Eye (tissue), 1 donor: ENCODE results near the gene RILPL1.
"Not testable (repeated sequence)": the region's sequence is repeated elsewhere in the genome, so short reads cannot be mapped to it uniquely, and the experiment has no call there.

Experiments used
- DNase-seq: peaks from one replicate; pipeline ENCODE4 v3.0.0-alpha.2; 2015

Gene RILPL1

DNA sequence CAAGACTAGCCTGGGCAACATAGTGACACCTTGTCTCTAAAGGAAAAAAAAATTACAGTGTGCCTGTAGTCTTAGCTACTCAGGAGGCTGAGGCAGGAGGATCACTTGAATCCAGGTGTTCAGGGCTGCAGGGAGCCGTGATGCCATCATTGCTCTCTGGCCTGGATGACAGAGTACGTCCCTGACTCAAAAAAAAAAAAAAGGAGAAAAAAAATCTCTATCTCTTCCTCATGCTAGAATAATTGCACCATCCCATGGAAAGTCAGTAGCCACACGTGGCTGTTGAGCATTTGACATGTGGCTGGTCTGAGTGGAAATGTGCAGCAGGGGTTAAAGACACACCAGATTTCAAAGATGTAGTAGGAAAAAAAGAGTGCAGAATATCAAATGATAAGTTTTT is 3.8 kb downstream of the RILPL1 start:
- DNase-seq: no peak

GRCh38 chr12:123528858-123529257 is 4.7 kb downstream of the RILPL1 start:
- DNase-seq: no peak

DNA sequence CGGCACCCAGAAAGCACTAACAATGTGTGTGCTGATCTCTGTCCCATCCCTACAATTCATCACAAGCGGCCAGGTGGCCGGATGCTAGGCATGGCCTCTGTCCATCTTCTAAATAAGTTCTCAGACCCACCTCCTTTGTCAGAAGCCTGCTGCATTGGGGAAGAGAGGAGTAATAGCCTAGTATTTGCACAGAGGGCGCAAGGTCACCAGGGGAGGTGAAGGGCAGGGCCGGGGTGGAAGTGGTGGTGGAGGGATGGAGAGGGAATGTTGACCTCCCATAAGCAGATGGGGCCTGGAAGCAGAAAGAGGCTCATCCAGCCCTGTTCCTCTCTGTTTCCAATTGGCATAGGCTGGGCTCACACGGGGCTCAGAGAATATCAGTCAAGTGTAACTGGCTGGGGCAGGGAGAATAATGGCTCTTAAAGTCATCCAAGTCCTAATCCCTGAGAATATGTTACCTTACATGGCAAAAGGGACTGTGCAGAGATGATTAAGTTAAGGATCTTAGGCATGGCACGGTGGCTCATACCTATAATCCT is 6.9 kb downstream of the RILPL1 start:
- no peak for DNase-seq

DNA sequence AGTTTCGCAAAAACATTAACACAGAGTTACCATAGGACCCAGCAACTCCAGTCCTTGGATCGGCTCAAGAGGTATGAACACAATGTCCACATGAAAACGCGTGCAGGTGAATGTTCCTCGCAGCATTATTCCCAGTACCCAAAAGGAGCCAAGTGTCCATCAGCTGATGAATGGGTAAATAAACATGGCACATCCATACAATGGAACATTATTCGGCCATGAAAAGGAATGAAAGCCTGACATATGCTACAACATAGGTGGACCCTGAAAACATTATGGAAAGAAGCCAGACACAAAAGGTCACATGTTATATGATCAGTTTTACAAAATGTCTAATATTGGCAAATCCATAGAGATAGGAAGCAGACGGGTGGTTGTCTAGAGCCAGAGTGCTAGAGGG is 9.1 kb downstream of the RILPL1 start:
- no peak for DNase-seq

GRCh38 chr12:123523518-123523917 is 10.0 kb downstream of the RILPL1 start:
- DNase-seq: no peak

DNA sequence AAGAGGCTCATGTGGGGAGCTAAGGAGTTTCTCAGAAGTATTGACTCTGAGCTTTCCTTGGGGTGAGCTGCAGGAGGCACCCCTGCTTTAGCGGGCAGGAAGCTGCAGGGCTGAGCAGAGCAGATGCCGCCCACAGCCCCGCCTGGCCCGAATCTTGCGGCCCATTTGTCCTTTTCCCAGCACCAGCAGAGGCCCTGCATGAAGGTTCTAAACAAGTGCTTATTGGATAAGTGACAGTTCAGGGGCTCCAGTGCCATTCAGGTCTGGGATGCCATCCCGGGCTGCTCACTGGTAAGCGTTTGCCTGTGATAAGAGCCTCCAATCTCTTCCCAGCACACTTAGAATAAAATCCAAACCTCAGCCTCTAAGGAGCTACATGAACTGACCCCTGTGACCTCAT is 11.4 kb downstream of the RILPL1 start:
- DNase-seq: no peak

- no peak for DNase-seq
Observed at GRCh38 chr12:123520567-123521474, 12.7 kb downstream of the RILPL1 start.

DNA sequence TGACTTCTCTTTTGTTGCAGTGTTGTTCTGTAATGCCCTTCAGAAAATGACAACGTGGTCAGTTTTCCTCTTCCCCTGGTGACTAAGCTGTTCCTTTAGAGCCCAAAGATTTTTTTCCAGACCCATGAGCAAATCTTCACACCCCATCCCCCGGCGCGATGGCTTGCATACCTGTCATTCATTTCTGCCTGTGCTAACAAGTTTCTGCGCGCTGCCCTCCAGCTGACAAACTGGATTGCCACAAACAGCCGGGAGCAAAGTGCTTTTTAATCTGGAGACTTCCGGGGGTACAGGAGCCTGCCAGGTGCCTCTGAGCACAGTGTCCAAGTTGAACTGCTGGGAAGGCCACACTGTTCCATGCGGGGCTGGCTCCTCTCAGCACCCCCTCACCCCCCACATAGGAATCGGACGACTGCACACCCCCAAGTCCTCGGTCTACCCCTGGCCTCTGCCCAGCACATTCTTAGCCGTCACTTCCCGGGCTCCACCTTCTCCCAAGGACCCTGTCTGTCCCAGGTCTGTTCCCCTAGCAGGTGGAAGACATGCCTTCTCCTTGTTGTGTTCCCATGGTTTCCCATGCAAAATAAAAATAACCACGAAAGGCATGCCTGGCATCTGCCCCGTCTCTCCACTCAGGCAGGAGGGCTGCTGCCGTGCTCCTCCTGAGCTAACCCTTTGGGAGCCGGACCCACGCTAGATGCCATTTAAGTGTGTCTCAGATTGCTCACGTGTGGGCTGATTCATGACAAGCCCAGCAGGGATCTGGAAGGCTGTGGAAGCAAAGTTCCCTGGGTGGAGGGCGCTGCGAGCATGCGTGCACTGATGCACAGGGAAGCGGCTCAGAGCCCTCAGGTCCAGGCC is 14.1 kb downstream of the RILPL1 start:
- DNase-seq: peak; percentile 63

- DNase-seq: no peak
Observed at GRCh38 chr12:123516216-123516780, 17.2 kb downstream of the RILPL1 start.

DNA sequence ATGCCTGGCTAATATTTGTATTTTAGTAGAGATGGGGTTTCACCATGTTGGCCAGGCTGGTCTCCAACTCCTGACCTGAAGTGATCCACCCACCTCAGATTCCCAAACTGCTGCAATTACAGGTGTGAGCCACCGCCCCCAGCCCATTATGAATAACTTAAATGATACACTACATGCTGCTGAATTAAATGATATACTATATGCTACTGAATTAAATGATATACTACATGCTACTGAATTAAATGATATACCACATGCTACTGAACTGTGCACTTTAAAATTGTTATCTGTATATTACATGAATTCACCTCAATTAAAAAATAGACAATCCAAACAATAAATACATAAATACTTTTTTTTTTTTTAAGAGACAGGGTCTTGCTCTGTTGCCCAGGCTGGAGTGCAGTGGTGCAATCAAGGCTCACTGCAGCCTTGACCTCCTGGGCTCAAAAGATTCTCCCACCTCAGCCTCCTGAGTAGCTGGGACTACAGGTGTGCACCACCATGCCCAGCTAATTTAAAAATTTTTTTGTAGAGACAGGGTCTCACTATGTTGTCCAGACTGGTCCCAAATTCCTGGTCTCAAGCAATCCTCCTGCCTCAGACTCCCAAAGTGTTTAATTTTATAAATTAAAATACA is 18.8 kb downstream of the RILPL1 start:
- DNase-seq: not testable (repeated sequence)

DNA sequence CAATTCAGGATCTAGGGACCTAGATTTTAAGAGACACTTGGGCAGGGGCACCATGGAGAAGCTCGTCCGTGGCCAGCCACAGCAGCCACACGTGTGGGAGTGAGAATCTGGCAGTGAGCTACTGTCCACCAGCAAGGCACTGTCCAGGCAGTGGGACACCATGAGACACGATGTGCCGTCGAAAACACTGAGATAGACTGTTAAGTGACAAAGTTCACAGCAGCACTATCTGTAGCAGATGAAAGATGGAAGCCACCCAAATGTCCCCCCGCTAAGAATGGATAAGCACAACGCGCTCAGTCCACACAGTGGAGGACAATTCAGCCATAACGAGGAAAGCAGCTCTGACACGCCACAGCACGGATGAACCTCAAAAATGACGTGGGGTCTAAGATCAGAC is 19.7 kb downstream of the RILPL1 start:
- no peak for DNase-seq

DNA sequence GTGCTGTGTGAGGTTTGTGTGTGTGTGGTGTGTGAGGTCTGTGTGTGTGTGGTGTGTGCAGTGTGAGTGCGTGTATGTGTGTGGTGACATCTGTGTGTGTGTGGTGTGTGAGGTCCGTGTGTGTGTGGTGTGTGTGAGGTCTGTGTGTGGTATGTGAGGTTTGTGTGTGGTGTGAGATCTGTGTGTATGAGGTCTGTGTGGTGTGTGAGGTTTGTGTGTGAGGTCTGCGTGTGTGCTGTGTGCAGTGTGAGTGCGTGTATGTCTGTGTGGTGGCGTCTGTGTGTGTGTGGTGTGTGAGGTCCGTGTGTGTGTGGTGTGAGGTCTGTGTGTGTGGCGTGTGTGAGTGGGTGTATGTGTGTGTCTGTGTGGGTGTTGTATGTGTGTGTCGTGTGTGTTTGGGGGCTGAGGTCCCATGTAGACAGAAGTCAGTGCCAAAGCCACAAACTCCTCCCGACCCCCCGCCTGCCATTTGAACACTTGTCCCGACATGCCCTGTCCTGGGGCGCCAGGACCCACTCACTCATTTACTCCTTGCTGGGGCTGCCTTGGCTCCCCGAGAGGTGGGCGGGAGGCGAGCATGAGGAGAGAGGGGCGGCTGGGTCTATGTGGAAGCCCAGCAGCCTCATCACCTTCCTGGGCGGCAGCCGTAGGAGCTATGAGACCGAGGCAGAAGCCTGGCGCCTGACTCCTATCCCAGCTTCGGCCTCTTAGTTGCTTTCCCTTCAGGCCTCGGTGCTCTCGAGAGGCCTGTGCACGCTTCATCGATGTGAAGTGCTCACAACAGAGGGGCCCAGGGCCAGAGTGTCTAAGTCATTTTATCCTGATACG is 20.5 kb downstream of the RILPL1 start:
- DNase-seq: peak; percentile 41

DNA sequence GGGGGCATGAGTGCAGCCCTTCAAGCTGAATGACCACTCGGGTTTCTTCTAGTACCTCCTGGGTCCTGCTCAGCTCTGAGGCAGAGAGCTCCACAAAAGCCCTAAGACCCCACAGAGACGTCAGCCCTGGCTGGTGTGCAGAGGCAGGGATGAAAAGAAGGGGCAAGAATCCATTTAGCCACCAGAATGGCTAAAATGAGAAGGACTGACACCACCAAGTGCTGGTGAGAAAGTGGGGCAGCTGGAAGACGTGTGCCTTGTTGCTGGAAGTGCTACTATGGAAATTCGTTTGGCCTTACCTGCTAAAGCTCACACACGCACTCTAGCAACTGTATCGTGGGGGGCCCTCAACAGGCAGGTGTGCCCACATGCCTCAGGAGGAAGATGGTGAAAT is 26.7 kb downstream of the RILPL1 start:
- DNase-seq: no peak

DNA sequence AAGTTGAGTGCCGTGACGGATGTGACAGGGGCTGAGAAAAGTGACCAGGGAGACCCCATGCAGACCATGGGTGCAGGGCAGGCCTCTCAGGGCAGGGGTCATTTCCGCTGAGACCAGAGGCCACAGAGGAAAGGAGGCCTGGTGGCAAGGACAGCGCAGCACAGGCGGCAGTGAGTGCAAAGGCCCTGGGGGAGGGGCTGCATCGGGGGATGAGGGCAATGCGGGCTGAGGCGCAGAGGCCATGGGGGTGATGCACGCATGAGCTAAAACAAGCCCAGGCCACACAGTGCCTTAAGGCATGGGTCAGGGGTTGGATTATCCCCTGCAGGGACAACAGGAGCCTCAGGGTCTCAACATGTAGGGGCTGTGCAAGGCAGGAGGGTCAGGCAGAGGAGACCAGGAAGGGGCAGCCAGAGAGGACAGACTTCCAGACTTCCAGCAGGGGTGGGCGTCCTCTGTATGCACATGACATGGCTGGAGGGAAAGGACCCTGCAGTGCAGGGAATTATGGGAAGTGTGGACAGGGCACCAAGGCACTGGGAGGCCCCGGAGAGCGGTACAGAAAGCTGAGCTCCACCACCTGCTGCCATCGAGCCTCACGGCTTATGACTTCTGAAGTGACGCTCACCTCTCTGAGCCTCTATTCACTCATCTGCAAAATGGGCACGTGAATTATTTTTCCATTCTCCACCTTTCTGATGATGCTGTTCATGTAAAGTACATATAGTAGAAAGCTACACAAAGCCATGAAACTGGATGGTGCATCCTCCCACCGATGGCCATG is 27.3 kb downstream of the RILPL1 start:
- DNase-seq: no peak

DNA sequence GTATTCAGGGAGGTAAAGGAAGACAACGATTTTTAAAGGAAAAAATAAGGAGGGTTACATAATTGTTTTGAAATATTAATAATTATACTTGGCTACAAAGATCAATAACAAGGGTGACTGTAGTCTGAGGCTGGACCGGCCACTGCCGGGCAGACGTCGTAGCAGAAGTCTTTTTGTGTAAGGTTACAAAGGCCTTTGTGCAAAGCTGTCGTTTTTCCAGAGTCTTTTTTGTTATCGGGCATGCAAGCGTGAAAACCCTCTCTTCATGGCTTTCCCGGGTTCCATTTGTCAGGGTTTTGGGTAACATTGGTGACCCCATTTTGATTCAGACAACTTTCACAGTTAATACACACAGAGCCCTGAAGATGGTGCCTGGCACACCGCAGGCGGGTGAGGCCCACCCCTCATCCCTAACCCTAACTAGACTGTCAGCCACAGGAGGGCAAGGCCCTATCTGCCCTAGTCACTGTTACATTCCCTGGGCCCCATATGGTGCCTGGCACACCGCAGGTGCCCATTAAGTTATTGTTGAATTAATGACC is 31.3 kb downstream of the RILPL1 start:
- DNase-seq: peak; percentile 84

DNA sequence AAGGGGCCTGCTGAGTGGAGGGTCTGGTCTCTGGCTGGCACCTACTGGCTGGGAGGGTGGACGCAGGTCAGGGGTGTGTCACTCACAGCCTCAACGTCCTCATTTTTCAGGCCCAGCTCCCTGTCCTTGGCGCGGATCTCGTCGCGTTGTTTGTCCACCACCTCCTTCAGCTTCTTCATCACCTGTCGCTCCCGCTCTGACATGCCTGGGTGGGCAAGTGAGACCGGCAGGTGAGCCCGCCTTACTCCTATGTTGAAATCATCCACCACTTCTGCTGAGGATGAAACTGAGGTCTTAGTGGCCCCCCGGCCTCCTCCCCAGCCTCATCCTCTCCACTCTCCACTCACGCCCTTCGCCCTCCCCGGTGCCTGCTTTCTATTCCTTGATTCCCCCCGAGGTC is 34.2 kb downstream of the RILPL1 start:
- DNase-seq: no peak

- DNase-seq: no peak
Observed at GRCh38 chr12:123498126-123498825, 35.2 kb downstream of the RILPL1 start.

DNA sequence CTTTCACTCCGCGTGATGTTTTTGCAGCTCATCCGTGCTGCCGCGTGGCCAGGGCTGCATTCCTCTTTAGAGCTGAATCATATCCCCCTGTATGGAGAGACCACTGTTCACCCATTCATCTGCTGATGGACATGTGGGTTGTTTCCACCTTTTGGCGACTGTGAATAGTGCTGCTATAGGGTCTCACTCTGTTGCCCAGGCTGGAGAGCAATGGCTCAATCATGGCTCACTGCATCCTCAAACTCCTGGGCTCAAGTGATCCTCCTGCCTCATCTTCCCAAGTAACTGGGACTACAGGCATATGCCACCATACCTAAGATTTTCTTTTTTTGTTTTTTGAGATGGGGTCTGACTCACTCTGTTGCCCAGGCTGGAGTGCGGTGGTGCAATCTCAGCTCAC is 36.5 kb downstream of the RILPL1 start:
- no peak for DNase-seq

- DNase-seq: no peak
Observed at GRCh38 chr12:123494124-123494851, 39.2 kb downstream of the RILPL1 start.
